Measurements from ENCODE around the gene RAPGEF1.
"Not testable (repeated sequence)": the region's sequence is repeated elsewhere in the genome, so short reads cannot be mapped to it uniquely, and the experiment has no call there.

Gene RAPGEF1

DNA sequence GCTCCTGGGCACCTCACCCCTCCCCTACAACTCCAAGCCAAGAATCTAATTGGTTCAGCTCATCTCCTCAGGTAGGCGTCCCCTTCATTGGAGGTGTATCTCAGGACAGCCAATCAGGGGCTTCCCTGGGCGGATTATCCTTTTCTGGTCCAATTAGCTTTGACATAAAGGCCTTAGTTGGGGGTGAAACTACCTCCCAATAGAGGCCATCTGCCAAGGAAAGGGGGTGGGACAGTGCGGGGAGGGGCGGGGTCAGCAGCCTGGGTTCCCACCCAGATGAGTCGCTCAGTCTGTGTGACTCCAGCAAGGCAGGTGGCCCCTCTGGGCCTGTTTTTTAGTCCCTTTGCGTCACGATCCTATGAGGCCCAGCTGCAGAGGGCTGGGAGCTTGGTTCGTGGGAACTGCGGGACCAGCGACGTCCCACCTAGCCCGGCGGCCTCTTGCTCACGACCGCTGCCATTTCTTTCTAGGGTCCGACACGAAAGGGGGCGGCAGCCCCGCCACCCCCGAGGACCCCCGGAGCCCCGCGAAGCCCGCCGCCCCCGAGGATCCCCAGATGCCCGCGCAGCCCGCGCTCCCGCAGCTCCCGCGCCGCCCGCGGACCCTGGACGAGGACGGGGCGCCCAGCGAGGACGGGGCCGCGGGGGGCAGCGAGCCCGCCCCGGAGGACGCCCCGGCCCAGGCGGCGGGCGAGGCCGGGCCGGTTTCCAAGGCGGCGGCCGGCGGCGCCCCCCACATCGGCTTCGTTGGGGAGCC, 185.6 kb downstream of the RAPGEF1 start:
- no peak for DNase-seq

DNA sequence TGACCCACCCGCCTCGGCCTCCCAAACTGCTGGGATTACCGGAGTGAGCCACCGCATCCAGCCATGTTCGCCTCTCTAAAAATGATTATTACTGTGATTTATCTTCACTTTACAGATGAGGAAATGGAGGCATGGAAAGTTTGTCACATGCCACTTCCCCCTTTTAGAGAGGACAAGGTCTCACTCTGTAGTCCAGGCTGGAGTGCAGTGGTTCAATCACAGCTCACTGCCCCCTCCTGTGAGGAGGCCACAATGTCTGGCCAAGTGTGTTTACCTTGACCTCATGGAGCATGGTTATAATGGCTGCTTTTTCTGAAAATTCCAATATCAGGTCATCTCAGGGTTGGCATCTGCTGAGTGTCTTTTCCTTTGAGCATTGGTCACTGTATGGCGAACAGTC, 187.8 kb downstream of the RAPGEF1 start:
- no peak for DNase-seq

DNA sequence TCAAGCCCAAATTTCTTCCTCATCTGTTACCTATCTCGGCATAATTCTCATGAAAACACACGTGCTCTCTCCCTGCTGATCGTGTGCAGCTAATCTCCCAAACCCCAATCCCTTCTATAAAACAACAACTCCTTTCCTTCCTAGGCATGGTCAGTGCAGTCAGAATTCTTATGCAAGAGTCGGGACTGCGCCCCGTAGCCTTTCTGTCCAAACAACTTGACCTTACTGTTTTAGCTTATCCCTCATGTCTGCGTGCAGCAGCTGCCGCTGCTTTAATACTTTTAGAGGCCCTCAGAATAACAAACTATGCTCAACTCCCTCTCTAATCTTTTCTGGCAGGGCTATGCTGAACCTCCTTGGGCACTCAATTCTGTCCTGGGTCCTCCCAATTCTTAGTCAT, 189.4 kb downstream of the RAPGEF1 start:
- DNase-seq = not testable (repeated sequence)

DNA sequence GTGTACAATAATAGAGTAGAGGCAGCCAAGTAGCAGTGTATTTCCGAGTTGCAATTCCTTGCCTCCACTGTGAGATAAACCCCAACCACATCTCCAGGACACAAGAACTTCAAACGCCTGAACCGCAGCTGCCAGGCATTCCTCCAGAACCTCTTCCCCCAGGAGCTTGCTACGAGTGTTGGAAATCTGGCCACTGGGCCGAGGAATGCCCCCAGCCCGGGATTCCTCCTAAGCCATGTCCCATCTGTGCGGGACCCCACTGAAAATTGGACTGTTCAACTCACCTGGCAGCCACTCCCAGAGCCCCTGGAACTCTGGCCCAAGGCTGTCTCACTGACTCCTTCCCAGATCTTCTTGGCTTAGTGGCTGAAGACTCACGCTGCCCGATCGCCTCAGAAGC, 190.7 kb downstream of the RAPGEF1 start:
- DNase-seq = not testable (repeated sequence)

DNA sequence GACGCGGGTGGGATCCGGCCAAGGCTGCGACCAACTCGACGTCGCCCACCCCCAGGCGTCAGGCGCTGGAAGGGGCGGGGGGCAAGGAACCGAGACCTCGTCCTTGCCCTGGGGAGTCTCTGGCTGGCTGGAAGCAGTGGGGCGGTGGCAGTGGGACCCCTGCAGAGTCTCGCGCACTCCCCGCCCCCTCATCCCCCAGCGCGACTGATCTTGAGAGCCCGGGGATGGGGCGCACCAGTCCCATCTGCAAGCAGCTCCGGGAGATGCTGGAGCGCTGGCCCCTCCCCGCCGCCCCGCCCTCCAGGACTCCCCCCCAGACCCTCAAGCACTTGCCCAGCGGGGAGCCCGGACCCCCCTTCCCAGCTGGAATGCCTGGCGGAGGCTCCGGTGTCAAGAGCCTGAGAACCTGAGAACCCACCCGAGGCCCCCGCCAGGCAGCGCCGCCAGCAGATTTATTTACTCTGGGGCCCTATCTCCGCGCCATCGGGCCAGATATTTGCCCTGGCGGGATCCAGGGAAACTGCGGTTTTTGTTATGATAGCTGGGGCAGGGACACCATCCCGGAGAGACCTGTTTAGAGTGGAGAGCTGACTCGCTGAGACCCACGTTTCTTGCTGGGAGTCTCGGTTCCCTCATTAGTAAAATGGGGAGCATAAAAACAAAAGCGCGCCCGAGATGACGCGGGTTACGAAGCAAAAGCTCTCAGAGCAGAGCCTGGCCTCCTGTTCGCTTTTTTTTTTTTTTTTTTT, 193.4 kb downstream of the RAPGEF1 start:
- no peak for DNase-seq

DNA sequence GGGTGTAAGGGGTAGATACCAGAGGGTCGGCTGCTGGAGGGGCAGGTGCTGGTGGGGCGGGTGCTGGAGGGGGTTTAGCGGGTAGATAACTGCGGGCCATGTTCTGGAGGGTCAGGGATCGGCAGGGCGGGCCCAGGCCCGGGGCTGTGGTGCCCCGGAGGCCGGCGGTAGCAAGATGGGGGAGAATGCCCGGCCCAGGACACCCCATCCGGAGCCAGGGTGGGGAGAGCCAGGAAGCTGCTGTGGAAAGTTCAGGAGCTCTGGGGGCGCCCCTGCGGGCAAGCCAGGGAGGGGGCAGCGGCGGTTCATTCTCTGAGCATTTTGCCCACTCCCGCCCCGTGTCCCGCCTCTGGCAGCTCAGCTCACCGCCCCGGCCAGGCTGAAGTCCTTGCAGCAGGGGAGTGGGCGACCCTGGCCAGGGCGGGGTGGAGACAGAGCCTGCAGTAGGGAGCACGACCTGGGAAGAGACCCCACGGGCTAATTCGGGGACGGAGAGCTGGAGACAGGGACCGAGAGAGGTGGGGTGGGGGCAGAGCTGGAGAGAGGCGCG, 194.0 kb downstream of the RAPGEF1 start:
- no peak for DNase-seq

DNA sequence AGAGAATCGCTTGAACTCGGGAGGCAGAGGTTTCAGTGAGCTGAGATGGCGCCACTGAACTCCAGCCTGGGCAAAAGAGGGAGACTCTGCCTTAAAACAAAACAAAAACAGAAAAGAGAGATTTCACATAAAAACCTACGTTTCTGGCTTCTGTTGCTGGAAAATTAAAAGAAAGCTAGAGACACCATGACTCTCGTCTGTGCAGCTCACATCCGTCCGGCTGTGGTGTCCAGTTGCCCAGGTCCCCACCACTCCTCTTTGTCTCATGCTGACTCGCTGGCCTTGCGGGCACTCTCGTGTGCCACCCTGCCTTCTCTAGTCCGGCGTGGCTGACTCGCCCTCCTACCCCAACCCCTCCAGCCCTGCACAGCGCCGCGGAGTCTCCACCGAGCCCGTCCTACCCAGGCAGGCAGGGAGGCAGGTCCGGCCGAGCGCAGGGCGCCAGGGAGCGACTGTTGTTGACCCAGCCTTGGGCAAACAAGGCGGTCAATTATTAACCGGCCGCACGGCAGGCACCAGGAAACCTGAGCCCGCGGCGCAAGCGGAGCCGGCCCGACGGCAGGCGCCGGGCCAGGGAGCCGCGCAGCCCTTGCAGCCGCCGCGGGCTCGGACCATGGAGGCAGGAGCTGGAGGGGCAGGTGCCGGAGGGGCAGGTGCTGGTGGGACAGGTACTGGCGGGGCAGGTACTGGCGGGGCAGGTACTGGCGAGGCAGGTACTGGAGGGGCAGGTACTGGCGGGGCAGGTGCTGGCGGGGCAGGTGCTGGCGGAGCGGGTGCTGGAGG, 194.7 kb downstream of the RAPGEF1 start, which contains the start of gene PRRT1B:
PRRT1B (plus strand) TSS at position 521 of the 783 bp plus-strand sequence; CDS start at position 614, 93 bp downstream.
- no peak for DNase-seq

DNA sequence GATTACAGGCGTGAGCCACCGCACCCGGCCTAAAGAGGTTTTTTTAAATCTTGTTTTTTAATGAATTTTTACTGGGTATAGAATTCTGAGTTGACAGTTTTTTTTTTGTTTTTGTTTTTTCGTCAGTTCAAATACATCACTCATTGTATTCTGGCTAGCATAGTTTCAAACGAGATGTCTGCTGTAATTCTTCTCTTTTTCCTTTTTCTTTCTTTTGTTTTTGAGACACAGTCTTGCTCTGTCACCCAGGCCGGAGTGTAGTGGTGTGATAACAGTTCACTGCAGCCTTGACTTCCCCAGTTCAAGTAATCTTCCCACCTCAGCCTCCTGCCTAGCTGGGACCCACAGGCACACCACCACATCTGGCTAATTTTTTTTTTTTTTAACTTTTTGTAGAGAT, 196.7 kb downstream of the RAPGEF1 start:
- DNase-seq = no peak

DNA sequence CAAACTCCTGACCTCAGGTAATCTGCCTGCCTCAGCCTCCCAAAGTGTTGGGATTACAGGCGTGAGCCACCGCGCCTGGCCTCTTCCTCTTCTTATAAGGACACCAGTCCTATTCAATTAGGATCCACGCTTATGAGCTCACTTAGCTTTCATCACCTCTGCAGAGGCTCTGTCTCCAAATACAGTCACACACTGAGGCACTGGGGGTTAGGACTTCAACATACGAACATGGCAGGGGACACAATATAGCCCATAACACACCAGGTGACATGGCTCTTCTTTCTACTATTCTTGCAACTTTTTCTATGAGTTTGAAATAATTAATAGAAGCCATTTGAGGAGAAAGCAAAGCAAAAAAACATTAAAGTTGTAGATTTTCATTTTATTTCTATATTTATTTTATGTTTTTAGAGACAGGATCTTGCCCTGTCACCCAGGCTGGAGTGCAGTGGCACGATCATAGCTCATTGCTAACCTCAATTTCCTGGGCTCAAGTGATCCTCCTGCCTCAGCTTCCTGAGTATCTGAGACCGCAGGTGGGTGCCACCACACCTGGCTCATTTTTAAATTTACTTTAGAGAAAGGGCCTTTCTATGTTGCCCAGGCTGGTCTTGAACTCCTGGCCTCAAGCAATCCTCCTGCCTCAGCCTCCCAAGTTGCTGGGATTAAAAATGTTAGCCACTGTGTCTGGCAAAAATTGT, 200.5 kb downstream of the RAPGEF1 start:
- no peak for DNase-seq

DNA sequence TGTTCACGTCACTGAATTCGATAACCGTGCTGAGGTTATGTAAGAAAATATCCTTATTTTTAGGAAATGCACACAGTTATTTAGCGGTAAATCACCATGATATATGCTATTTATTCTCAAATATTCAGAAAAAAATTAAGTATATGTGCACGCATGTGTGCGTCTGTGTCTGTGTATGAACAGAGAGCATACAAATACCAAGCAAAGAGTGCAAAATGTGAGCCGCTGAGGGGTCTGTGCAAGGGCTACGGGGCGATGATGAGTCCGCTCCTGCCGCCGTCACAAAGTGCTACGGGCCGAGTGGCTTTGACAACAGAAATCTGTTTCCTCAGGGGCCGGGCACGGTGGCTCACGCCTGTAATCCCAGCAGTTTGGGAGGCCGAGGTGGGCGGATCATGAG, 201.9 kb downstream of the RAPGEF1 start:
- DNase-seq = no peak

DNA sequence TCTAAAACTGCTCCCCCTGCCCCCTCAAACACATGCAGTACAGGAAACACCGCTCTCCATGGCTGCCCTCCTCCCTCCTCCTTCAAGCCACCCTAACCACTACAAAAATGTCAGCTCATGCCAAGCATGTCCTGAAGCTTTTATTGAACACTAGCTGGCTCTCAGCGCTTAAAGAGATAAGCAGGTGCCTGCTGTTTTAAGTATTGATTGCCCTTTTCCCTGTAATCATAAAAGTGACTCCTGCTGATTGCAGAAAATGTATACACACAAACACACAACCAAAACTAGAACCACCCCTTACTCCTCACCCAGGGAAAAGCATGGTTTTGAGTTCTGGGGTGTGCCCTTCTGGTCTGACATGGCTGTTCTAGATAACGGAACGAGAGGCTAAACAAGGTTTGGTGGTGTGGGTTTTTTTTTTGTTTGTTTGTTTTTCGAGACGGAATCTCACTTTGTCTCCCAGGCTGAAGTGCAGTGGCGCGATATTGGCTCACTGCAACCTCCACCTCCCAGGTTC, 205.1 kb downstream of the RAPGEF1 start:
- DNase-seq = peak; percentile 3

DNA sequence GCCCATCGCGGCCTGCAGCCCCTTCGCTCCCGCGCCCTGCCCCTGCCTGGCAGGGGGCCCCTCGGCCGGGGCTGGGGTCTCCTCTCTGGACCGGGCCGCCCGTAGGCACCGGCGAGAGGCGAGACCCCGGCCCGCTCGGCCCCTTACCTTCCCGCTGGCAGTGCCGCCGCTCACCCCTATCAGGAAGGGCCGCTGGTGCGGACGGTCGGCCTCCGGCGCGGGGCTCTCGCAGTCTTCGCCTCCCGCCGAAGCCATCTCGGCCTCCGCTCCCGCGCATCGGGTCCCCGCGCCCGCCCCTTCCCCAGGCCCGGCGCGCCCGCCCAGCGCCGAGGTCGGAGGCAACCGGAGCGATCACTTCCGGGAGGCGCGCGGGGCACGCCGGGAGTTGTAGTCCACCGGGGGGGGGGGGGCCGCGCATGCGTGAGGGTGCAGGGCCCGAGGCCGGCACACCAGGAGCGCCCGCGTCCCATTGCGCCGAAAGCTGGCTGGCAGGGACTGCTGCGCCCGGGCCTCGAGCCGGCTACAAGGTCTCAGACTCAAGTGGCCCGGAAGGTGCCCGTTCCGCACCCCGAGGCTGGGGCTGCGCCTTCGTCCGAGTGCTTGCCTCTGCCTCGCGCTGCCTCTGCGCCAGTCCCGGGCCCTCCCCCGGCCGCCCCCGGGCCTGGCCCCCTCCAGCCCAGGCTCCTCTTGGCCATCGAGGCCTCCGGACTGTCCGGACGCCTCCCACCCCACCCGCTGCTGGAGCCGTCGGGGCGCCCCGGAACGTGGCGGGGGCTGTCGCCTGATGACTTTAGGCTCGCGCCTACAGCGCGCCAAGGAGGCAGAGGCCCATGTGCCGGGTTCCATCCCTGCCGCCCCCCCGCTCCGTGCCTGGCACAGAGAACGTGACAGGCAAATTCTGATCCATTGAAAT, 208.7 kb downstream of the RAPGEF1 start, which contains the start of gene UCK1:
UCK1 (minus strand) TSS at position 344 of the 913 bp plus-strand sequence; CDS start at position 255, 89 bp downstream.
- DNase-seq = no peak

DNA sequence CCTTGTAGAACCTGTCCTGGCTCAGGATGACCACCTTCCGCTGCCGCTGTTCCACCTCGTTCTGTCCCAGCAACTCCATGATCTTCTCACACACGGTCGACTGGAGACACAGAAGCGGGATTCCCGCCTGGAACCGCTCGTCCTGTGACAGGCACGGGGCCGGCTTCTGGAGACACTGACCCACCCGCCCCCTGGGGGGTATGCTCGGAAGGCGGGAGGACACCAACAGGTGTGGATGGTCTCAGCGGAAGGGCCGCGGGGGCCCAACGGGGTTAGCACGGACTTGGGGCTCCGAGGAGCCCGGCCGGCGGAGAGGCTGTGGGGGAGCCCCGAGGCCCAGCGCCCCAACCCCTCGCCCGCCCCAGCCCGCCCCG, 209.3 kb downstream of the RAPGEF1 start:
- no peak for DNase-seq

DNA sequence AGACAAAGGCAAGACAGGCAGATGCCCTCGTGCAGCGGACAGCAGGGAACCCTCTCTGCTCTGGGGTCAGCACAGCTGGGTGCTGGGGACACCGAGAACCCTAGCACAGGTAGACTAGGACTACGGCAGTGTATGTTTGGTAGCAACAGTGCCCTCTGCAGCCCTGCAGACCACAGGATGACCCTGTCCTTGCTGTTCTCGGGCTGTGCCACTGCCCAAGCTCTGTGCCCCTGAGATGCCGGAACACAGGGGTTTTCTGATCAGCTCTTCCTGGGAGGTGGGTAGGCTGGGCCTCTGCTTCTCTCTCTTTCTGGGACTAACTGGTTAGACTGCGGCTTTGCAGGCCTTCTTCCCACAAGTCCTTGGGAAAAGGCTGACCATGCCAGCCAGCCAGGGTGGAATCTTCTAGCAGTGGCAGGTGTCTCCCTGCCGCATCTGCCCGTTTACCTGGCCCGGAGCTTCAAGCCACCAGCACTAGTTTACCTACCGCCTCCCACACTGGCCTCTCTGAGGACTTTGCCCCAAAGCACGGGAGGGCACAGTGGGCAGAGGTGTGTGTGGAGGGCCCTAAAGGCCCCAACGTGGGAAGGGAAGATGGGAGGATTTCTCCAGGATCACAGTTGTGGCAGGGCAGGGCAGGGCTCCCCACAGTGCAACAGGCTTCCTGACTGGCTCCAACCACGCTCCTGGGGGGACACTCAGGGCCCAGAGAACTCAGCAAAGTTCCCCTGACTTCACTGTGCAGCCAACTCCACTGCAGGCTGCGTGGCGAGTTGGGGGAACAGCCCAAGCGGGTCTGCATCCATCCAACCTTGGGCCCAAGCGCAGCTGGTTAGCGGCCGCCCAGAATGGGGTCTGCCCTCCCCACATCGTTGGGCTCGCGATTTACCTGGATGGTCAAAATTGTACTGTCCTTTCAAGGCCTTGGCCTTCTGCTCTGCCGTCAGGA, 210.0 kb downstream of the RAPGEF1 start:
- DNase-seq = no peak

DNA sequence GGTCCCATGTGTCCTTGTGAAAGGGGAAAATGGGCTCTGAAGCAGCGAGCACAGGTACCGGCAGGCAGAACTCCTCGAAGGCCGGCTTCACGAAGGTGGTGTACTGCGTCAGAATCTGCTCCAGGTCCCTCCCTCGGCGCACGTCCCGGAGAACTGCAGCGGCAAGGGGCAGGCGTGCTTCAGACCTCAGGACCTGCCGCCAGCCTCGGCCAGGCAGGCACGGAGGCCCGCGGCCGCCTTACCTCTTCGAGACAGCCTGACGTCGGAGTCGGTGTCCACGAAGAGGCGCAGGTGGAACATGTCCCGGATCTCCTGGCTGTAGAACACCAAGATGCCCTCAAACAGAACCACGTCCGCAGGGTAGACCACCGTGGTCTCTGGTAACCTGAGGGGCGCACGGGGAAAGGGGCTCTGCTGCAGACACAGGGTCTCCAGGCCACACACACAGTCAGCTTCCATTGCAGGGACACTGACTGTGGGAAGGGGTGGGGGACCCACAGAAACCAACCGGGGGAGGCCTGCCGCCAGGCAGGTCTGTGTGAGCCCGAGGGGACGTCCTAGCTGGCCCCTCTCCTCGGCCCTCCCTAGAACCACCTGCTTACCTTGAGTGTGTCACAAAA, 210.9 kb downstream of the RAPGEF1 start:
- no peak for DNase-seq

DNA sequence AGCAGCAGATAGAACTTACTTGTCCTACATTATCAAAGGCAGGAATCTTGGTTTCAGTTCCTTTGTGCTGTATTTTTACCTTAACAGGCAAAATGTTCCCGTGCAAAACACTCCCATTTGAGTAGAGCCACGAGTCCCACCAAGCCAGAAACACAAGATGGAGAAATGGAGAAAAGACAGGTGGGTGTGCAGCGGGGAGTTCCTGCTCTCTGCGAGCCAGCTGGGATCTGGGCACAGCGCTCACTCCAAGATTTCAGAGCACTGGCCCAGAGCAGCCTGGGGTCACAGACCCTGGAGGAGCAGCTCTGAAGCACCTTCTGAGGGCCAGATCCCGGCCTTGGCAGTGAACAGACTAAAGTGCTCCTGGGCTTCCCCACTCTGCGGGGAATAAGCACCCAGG, 211.7 kb downstream of the RAPGEF1 start:
- no peak for DNase-seq

Measured in NCI-H187 treated with DMSO at 0.1 percent for 48 hours (cell line).